Transverse colon (tissue), 4 donors: ENCODE data around the gene NELFE.
"Not testable (repeated sequence)": the region's sequence is repeated elsewhere in the genome, so short reads cannot be mapped to it uniquely, and the experiment has no call there.

Experiments used
- CTCF ChIP-seq, 5 experiments: fragments of 200-600 bp in 3 of 5; fragments of 450-650 bp in 2 of 5; sonication (generic) in 3 of 5; IDR thresholded peaks; 1 replicate in 2 of 5; 2 replicates in 3 of 5; pipeline ENCODE4 v1.5.1; 2016 to 2017; ENCODE audit warnings: antibody characterized with exemption in 5 of 5, inconsistent platforms in 3 of 5, mild to moderate bottlenecking in 2 of 5, moderate library complexity in 1 of 5
- POLR2AphosphoS5 ChIP-seq, 3 donors: sonication (generic); formaldehyde crosslinking; IDR thresholded peaks; one replicate each; pipeline ENCODE4 v1.6.1; 2016; ENCODE audit warnings: antibody characterized with exemption in 3 of 3

DNA sequence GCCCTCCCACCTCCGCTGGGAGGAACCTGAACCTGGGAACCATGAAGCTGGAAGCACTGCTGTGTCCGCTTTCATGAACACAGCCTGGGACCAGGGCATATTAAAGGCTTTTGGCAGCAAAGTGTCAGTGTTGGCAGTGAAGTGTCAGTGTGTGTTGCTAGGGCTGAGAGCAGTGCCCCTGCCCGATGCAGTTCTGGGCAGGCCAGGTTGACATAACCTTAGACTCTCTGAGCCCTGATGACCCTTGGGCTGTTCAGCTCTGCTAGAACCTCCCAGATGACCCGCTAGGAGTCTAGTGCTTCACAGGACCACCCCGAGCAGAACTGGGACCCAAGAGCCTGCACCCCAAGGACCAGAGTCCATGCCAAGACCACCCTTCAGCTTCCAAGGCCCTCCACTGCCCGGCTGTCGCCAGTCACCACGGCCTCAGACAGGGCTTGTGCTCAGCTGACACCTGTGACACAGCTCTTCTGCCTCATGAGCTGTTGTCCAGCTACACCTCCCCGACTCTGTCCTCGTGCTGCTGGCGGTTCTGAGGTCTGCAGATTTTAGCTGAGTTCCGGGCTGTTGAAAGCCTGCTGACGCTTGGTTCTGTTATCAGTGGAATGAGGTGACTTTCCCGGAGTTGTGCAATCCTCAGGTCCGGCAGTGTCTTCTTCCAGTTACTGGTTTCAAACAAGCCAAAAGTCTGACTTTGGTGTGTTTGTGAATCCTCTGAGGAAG is 43.9 kb upstream of the NELFE start:
- TF ChIP-seq CTCF, POLR2AphosphoS5 (IDR thresholded peaks at IDR 0.05): not testable (repeated sequence)
